H1 (cell line): Measurements from ENCODE around the gene ZNF451. TPM values are rescaled to one million over a fixed set of nuclear protein-coding genes. Genes with fewer than 3 reads are reported as not detected.

ENCODE experiments used
- CTCF ChIA-PET: fragments of 300-600 bp; sonication (Branson Sonifier 250); formaldehyde crosslinking; loops from one replicate; lab custom pipeline; 2021; ENCODE audit not compliant: partially characterized antibody; lab: Charles Lee
- POLR2A ChIA-PET: fragments of 300-600 bp; sonication (Branson Sonifier 250); formaldehyde crosslinking; loops from one replicate; lab custom pipeline; 2021; ENCODE audit warnings: inconsistent platforms; ENCODE audit not compliant: partially characterized antibody; lab: Charles Lee
- DNase-seq, 2 experiments: peaks; one replicate each; pipeline versions ENCODE4 v3.0.0 to v3.0.0-alpha.2; 2010 to 2022; ENCODE audit warnings: low spot score in 2 of 2, low read depth in 1 of 2, mixed read lengths in 1 of 2
- FAIRE-seq: peaks from 2 replicates; lab custom pipeline; 2011; peaks lifted over from hg19 to GRCh38; lab: Jason Lieb, UNC
- H2AFZ ChIP-seq: 2 replicates; pipeline ENCODE4 v1.8.1; 2012; ENCODE audit warnings: low read length, inconsistent platforms
- H2AK5ac ChIP-seq: 2 replicates; pipeline ENCODE4 v1.6.1; 2013; ENCODE audit warnings: low read depth, low read length
- H2BK120ac ChIP-seq: replicated peaks from 2 replicates; pipeline ENCODE3; 2013; ENCODE audit warnings: low read depth, low read length, inconsistent platforms
- H2BK12ac ChIP-seq: 2 replicates; pipeline ENCODE4 v1.6.1; 2013; ENCODE audit warnings: low read depth, low read length
- H2BK15ac ChIP-seq: 2 replicates; pipeline ENCODE4 v1.6.1; 2013; ENCODE audit warnings: low read length
- H2BK20ac ChIP-seq: 2 replicates; pipeline ENCODE4 v1.6.1; 2013; ENCODE audit warnings: low read length
- H2BK5ac ChIP-seq: 2 replicates; pipeline ENCODE4 v1.6.1; 2013; ENCODE audit warnings: low read depth, low read length
- H3K14ac ChIP-seq: 2 replicates; pipeline ENCODE4 v1.6.1; 2013; ENCODE audit warnings: inconsistent platforms; ENCODE audit not compliant: insufficient read length
- H3K18ac ChIP-seq: 2 replicates; pipeline ENCODE4 v1.6.1; 2013; ENCODE audit warnings: low read length; ENCODE audit errors: extremely low read depth
- H3K23ac ChIP-seq: 2 replicates; pipeline ENCODE4 v1.6.1; 2013; ENCODE audit warnings: inconsistent platforms; ENCODE audit not compliant: insufficient read length
- H3K23me2 ChIP-seq: 2 replicates; pipeline ENCODE4 v1.6.1; 2013; ENCODE audit warnings: low read depth, low read length
- H3K27ac ChIP-seq: 2 replicates; pipeline ENCODE4 v1.6.1; 2011; ENCODE audit warnings: low read depth, low read length, inconsistent platforms
- H3K27me3 ChIP-seq, 4 experiments: replicated peaks in 1 of 4; 1 replicate in 1 of 4; 2 replicates in 3 of 4; pipeline versions ENCODE4 v1.6.1 to v1.8.1; 2011 to 2013; ENCODE audit warnings: low read length in 3 of 4, mild to moderate bottlenecking in 3 of 4, inconsistent platforms in 2 of 4, mixed read lengths in 2 of 4, moderate library complexity in 1 of 4; ENCODE audit not compliant: control insufficient read depth in 3 of 4, insufficient read depth in 3 of 4; ENCODE audit errors: extremely low read depth in 1 of 4
- H3K36me3 ChIP-seq, 4 experiments: 2 replicates each; pipeline versions ENCODE4 v1.6.1 to v1.8.1; 2011 to 2013; ENCODE audit warnings: mild to moderate bottlenecking in 4 of 4, low read length in 3 of 4, moderate library complexity in 2 of 4, control low read depth in 1 of 4, inconsistent platforms in 1 of 4; ENCODE audit not compliant: insufficient read depth in 4 of 4, control insufficient read depth in 2 of 4
- H3K4ac ChIP-seq: replicated peaks from 2 replicates; pipeline ENCODE3; 2013; ENCODE audit warnings: low read length, low read depth, mixed read lengths, inconsistent platforms; ENCODE audit not compliant: insufficient read length
- H3K4me1 ChIP-seq, 4 experiments: replicated peaks in 1 of 4; 1 replicate in 1 of 4; 2 replicates in 3 of 4; pipeline versions ENCODE4 v1.6.1 to v1.8.1; 2011 to 2013; ENCODE audit warnings: low read length in 3 of 4, inconsistent platforms in 2 of 4, mixed read lengths in 1 of 4; ENCODE audit not compliant: insufficient read depth in 4 of 4, control insufficient read depth in 3 of 4
- H3K4me2 ChIP-seq, 2 experiments: 2 replicates each; pipeline versions ENCODE4 v1.6.1 to v1.8.1; 2011 to 2013; ENCODE audit warnings: low read depth in 2 of 2, low read length in 2 of 2, control low read depth in 1 of 2, inconsistent platforms in 1 of 2, mild to moderate bottlenecking in 1 of 2; ENCODE audit not compliant: insufficient read depth in 1 of 2
- H3K4me3 ChIP-seq, 4 experiments: fragments of 200-600, 300-600 bp in 1 of 4; sonication (generic), shearing (Covaris generic), sonication (Bioruptor Twin) in 1 of 4; 2 replicates each; pipeline versions ENCODE4 v1.5.1 to v1.8.1; 2011 to 2016; ENCODE audit warnings: low read length in 4 of 4, low read depth in 3 of 4, control low read depth in 2 of 4, inconsistent platforms in 2 of 4, mild to moderate bottlenecking in 2 of 4, mixed read lengths in 1 of 4, moderate library complexity in 1 of 4; ENCODE audit not compliant: insufficient read depth in 2 of 4; ENCODE audit errors: extremely low read depth in 1 of 4
- H3K56ac ChIP-seq: replicated peaks from 2 replicates; pipeline ENCODE3; 2013; ENCODE audit warnings: low read depth, mild to moderate bottlenecking, mixed read lengths, low read length, inconsistent platforms; ENCODE audit not compliant: insufficient read length
- H3K79me1 ChIP-seq: 2 replicates; pipeline ENCODE4 v1.6.1; 2013; ENCODE audit warnings: low read depth, low read length, control low read depth
- H3K79me2 ChIP-seq, 2 experiments: 2 replicates each; pipeline versions ENCODE4 v1.6.1 to v1.8.1; 2012 to 2013; ENCODE audit warnings: low read length in 2 of 2, mild to moderate bottlenecking in 2 of 2, inconsistent platforms in 1 of 2; ENCODE audit not compliant: insufficient read depth in 2 of 2, control insufficient read depth in 1 of 2
- H3K9ac ChIP-seq, 4 experiments: replicated peaks in 1 of 4; 1 replicate in 1 of 4; 2 replicates in 3 of 4; pipeline versions ENCODE4 v1.6.1 to v1.8.1; 2011 to 2013; ENCODE audit warnings: low read depth in 3 of 4, low read length in 3 of 4, control low read depth in 2 of 4, mild to moderate bottlenecking in 2 of 4, moderate library complexity in 2 of 4, inconsistent platforms in 1 of 4; ENCODE audit errors: extremely low read depth in 1 of 4
- H3K9me3 ChIP-seq, 2 experiments: 2 replicates each; pipeline versions ENCODE4 v1.6.1 to v1.8.1; 2012 to 2013; ENCODE audit warnings: mild to moderate bottlenecking in 2 of 2, moderate library complexity in 2 of 2, control low read depth in 1 of 2, inconsistent platforms in 1 of 2, low read depth in 1 of 2, low read length in 1 of 2, mixed read lengths in 1 of 2; ENCODE audit not compliant: insufficient read depth in 2 of 2
- H4K20me1 ChIP-seq, 2 experiments: replicated peaks in 1 of 2; 2 replicates each; pipeline versions ENCODE3 to v1.8.1; 2011 to 2013; ENCODE audit warnings: inconsistent platforms in 2 of 2, low read length in 2 of 2, mild to moderate bottlenecking in 1 of 2; ENCODE audit not compliant: insufficient read depth in 2 of 2, control insufficient read depth in 1 of 2
- H4K5ac ChIP-seq: 2 replicates; pipeline ENCODE4 v1.6.1; 2013; ENCODE audit warnings: low read length, low read depth, mixed read lengths, inconsistent platforms; ENCODE audit not compliant: insufficient read length
- H4K8ac ChIP-seq: 2 replicates; pipeline ENCODE4 v1.8.0; 2013; ENCODE audit warnings: mild to moderate bottlenecking, moderate library complexity, low read length, inconsistent platforms; ENCODE audit not compliant: insufficient read depth; ENCODE audit errors: extremely low read depth
- H4K91ac ChIP-seq: replicated peaks from 2 replicates; pipeline ENCODE3; 2013; ENCODE audit warnings: low read length, mixed read lengths, inconsistent platforms; ENCODE audit not compliant: insufficient read length
- CBX5 ChIP-seq: fragments of 300-800, 300-1000 bp; sonication (generic); IDR thresholded peaks from 2 replicates; pipeline ENCODE4 v1.7.1; 2016; ENCODE audit warnings: antibody characterized with exemption, low read length, low read depth
- CBX8 ChIP-seq: fragments of 300-800, 300-1000 bp; sonication (generic); IDR thresholded peaks from 2 replicates; pipeline ENCODE4 v1.7.1; 2016; ENCODE audit warnings: low read depth, low read length, borderline replicate concordance
- CTCF ChIP-seq, 3 experiments: IDR thresholded peaks; 1 replicate in 2 of 3; 2 replicates in 1 of 3; pipeline versions ENCODE4 v1.5.1 to v1.6.1; 2011; ENCODE audit warnings: low read length in 3 of 3, mild to moderate bottlenecking in 3 of 3, inconsistent platforms in 2 of 3, low read depth in 1 of 3, moderate library complexity in 1 of 3; ENCODE audit not compliant: insufficient read depth in 1 of 3; ENCODE audit errors: control extremely low read depth in 1 of 3
- KDM4A ChIP-seq: IDR thresholded peaks from one replicate; pipeline ENCODE4 v1.7.1; 2012; ENCODE audit warnings: low read depth, mild to moderate bottlenecking, moderate library complexity, low read length, inconsistent platforms; ENCODE audit not compliant: severe bottlenecking
- POLR2AphosphoS5 ChIP-seq: IDR thresholded peaks from 2 replicates; pipeline ENCODE4 v1.6.1; 2011; ENCODE audit warnings: low read depth, low read length
- SUZ12 ChIP-seq: fragments of 200-600 bp; sonication (generic); IDR thresholded peaks from 2 replicates; pipeline ENCODE4 v1.6.1; 2012; ENCODE audit warnings: mild to moderate bottlenecking, inconsistent platforms, low read length, moderate library complexity, mixed read lengths
- WGBS, 2 experiments: shearing (Covaris generic) in 1 of 2; methylation state at CpG; one replicate each; pipeline versions ENCODE4 v1.1.6 to v1.1.7; 2013 to 2015; ENCODE audit warnings: low lambda C conversion rate in 2 of 2, mixed read lengths in 2 of 2, inconsistent platforms in 1 of 2, low coverage in 1 of 2, missing lambda C conversion rate in 1 of 2; ENCODE audit not compliant: insufficient replicate concordance in 2 of 2, insufficient coverage in 1 of 2, insufficient read length in 1 of 2; ENCODE audit errors: extremely low coverage in 1 of 2, missing lambda C conversion rate in 1 of 2; 5-methylcytosine and 5-hydroxymethylcytosine counted together
- polyA plus RNA-seq, 7 experiments: library from polyadenylated mRNA; depleted of rRNA in 3 of 7; stranded (reverse) in 5 of 7; unstranded in 2 of 7; fragments of >200 nt in 5 of 7; fragments of 200-250 nt in 2 of 7; gene quantifications; 1 replicate in 5 of 7; 2 replicates in 1 of 7; 4 replicates in 1 of 7; pipeline versions ENCODE4 v1.2.1 to v1.2.3, GENCODE V29; 2011 to 2013; ENCODE audit warnings: missing spikeins in 2 of 7, mixed read lengths in 2 of 7
- total RNA-seq: library from RNA; stranded (reverse); fragmentation: NEBNext Ultra II Directional; extraction: Animal tissue kit (Norgen Biotek cat#: 25700); gene quantifications from 2 replicates; pipeline ENCODE4 v1.2.1, GENCODE V29; 2021

Gene ZNF451
- total and polyA plus RNA-seq, 2 of the 8 experiments (the other 6 are each of a cell fraction or from before 2014, with no cell fraction given), result 10.7 to 56.8 TPM

- H3K4ac ChIP-seq, result no peak overlapping the region
- POLR2A ChIA-PET, result interaction anchor here (0.9 to 1.1 kb wide), 3 partner anchors 12 to 132 kb away, joined by 3 read pairs; partner anchors contain the start of gene RAB23
- H2BK12ac ChIP-seq, result no peak overlapping the region
- H3K4me3 ChIP-seq, result peak overlapping the region; percentile 39 to 64 (median 58); a peak in 5 of 8 replicates
- H4K8ac ChIP-seq, result no peak overlapping the region
- H2BK120ac ChIP-seq, result no peak overlapping the region
- FAIRE-seq (no peak), DNase-seq (no peak)
- no peak overlapping the region for H3K18ac ChIP-seq
- peaks cover 0 to 6% of the 10 kb centered on the region in 2 experiments for H4K20me1 ChIP-seq
- H3K9me3 ChIP-seq, result no peaks in the 10 kb centered on the region
- no peak overlapping the region for H4K5ac ChIP-seq
- no peak overlapping the region for H2BK15ac ChIP-seq
- no peaks in the 10 kb centered on the region for H3K79me1 ChIP-seq
- H3K4me1 ChIP-seq, result peaks cover 2 to 4% (median 3%) of the 10 kb centered on the region in 4 experiments; a peak in 5 of 7 replicates
- peak overlapping the region; percentile 45 to 65 for H3K4me2 ChIP-seq
- no peaks in the 10 kb centered on the region for H3K27me3 ChIP-seq
- H3K79me2 ChIP-seq, result peaks cover 0 to 29% of the 10 kb centered on the region in 2 experiments; a peak in 3 of 4 replicates
- H2AFZ ChIP-seq, result 0 out of 2 replicates have a peak overlapping the region, but pooled peaks have one; percentile 65
- no peak overlapping the region for H3K56ac ChIP-seq
- no peak overlapping the region for H2BK20ac ChIP-seq
- no peak overlapping the region for H3K14ac ChIP-seq
- H4K91ac ChIP-seq, result no peak overlapping the region
- no peak overlapping the region for H3K23ac ChIP-seq
- no peak overlapping the region for H2AK5ac ChIP-seq
- no peaks in the 10 kb centered on the region for H3K23me2 ChIP-seq
- H3K36me3 ChIP-seq, result peaks cover 0 to 17% (median 0%) of the 10 kb centered on the region in 4 experiments; a peak in 3 of 8 replicates
- TF ChIP-seq CBX8 (no peak), SUZ12 (no peak), CTCF (IDR thresholded peaks at IDR 0.05; ENCODE audit: control extremely low read depth in 1 of 3, insufficient read depth in 1 of 3, low read depth in 1 of 3, low read length in 3 of 3) (no peak), KDM4A (no peak), CBX5 (no peak), POLR2AphosphoS5 (no peak)
- no peak overlapping the region for H3K9ac ChIP-seq
- no peak overlapping the region for H2BK5ac ChIP-seq
- CTCF ChIA-PET, result interaction anchor here (0.6 to 2.2 kb wide), 3 partner anchors 10 to 429 kb away, joined by 3 to 6 read pairs (median 5); no protein-coding TSS in a partner anchor
- no peak overlapping the region for H3K27ac ChIP-seq
- 61% methylated on average over 3 of the region's 3 CpGs; no CpG with 5 or more reads in 1 of the 2 experiments for WGBS, 2 experiments
These were observed 723 bp upstream of the ZNF451 start for GRCh38 chr6:57089265-57089664.
